ENCODE results near the gene STXBP1.

STXBP1 gene

GRCh38 chr9:127693697-127694096 is 81.6 kb downstream of the STXBP1 start:
- DNase-seq (ENCODE audit: low spot score) = no peak

- peak; percentile 48 for DNase-seq (ENCODE audit: low spot score)
These were observed 83.0 kb downstream of the STXBP1 start for GRCh38 chr9:127694890-127695720.

GRCh38 chr9:127697575-127697974 is 85.5 kb downstream of the STXBP1 start:
- DNase-seq (ENCODE audit: low spot score) = no peak

GRCh38 chr9:127698386-127698785 is 86.3 kb downstream of the STXBP1 start:
- DNase-seq (ENCODE audit: low spot score) = no peak

- peak; percentile 98 for DNase-seq (ENCODE audit: low spot score)
These were observed 87.1 kb downstream of the STXBP1 start for GRCh38 chr9:127698985-127699670.

- no peak for DNase-seq (ENCODE audit: low spot score)
These were observed 88.1 kb downstream of the STXBP1 start for GRCh38 chr9:127700140-127700539.

- DNase-seq (ENCODE audit: low spot score) = no peak
These were observed 88.6 kb downstream of the STXBP1 start for GRCh38 chr9:127700594-127701255.

GRCh38 chr9:127703289-127703946 is 91.3 kb downstream of the STXBP1 start:
- no peak for DNase-seq (ENCODE audit: low spot score)

- DNase-seq (ENCODE audit: low spot score) = no peak
These were observed 93.7 kb downstream of the STXBP1 start for GRCh38 chr9:127705577-127706379.

GRCh38 chr9:127706836-127707241 is 94.8 kb downstream of the STXBP1 start, which contains the start of gene CFAP157:
TSS of gene CFAP157 (plus strand) at chr9:127706988. CDS start at chr9:127707032, 44 bp downstream.
- peak; percentile 39 for DNase-seq (ENCODE audit: low spot score)

GRCh38 chr9:127707766-127708165 is 95.7 kb downstream of the STXBP1 start:
- no peak for DNase-seq (ENCODE audit: low spot score)

- no peak for DNase-seq (ENCODE audit: low spot score)
These were observed 97.0 kb downstream of the STXBP1 start for GRCh38 chr9:127708952-127709587.

GRCh38 chr9:127710204-127710783 is 98.2 kb downstream of the STXBP1 start:
- no peak for DNase-seq (ENCODE audit: low spot score)

GRCh38 chr9:127711226-127711701 is 99.2 kb downstream of the STXBP1 start:
- DNase-seq (ENCODE audit: low spot score) = no peak

GRCh38 chr9:127711831-127712274 is 99.8 kb downstream of the STXBP1 start:
- no peak for DNase-seq (ENCODE audit: low spot score)

- no peak for DNase-seq (ENCODE audit: low spot score)
These were observed 100.3 kb downstream of the STXBP1 start for GRCh38 chr9:127712371-127712770.

GRCh38 chr9:127712867-127713266 is 100.8 kb downstream of the STXBP1 start:
- DNase-seq (ENCODE audit: low spot score) = no peak

GRCh38 chr9:127714020-127714750 is 102.1 kb downstream of the STXBP1 start:
- peak; percentile 25 for DNase-seq (ENCODE audit: low spot score)

- peak; percentile 64 for DNase-seq (ENCODE audit: low spot score)
These were observed 102.9 kb downstream of the STXBP1 start for GRCh38 chr9:127714951-127715469.

All from AG20443 (cell line).